Brain microvascular endothelial cell (primary cell): ENCODE data around the gene MCFD2.

Source experiments
- DNase-seq: peaks from one replicate; pipeline ENCODE4 v3.0.0-alpha.2; 2020
- H3K27ac ChIP-seq: fragments of 250-450 bp; sonication (Bioruptor Pico); 2 replicates; pipeline ENCODE4 v1.5.1; 2020; ENCODE audit warnings: mild to moderate bottlenecking, moderate library complexity
- H3K27me3 ChIP-seq: fragments of 250-450 bp; sonication (Bioruptor Pico); replicated peaks from 2 replicates; pipeline ENCODE4 v1.5.1; 2020; ENCODE audit warnings: mild to moderate bottlenecking
- H3K36me3 ChIP-seq: fragments of 250-450 bp; sonication (Bioruptor Pico); replicated peaks from 2 replicates; pipeline ENCODE4 v1.5.1; 2020; ENCODE audit warnings: mild to moderate bottlenecking
- H3K4me3 ChIP-seq: 2 replicates; pipeline ENCODE4 v1.5.1; 2011; ENCODE audit warnings: low read depth, mild to moderate bottlenecking, control low read depth, low read length, moderate library complexity
- CTCF ChIP-seq: IDR thresholded peaks from 2 replicates; pipeline ENCODE4 v1.5.1; 2011; ENCODE audit warnings: low read depth, mild to moderate bottlenecking, moderate library complexity, low read length, control low read depth, inconsistent platforms; ENCODE audit errors: missing control alignments
- in situ Hi-C: cut with HindIII; loops from 2 replicates; pipeline ENCODE4 v1.10.0; 2017; ENCODE audit warnings: low sequenced_read_pairs, low pct_ligation_motif_present

MCFD2 gene

DNA sequence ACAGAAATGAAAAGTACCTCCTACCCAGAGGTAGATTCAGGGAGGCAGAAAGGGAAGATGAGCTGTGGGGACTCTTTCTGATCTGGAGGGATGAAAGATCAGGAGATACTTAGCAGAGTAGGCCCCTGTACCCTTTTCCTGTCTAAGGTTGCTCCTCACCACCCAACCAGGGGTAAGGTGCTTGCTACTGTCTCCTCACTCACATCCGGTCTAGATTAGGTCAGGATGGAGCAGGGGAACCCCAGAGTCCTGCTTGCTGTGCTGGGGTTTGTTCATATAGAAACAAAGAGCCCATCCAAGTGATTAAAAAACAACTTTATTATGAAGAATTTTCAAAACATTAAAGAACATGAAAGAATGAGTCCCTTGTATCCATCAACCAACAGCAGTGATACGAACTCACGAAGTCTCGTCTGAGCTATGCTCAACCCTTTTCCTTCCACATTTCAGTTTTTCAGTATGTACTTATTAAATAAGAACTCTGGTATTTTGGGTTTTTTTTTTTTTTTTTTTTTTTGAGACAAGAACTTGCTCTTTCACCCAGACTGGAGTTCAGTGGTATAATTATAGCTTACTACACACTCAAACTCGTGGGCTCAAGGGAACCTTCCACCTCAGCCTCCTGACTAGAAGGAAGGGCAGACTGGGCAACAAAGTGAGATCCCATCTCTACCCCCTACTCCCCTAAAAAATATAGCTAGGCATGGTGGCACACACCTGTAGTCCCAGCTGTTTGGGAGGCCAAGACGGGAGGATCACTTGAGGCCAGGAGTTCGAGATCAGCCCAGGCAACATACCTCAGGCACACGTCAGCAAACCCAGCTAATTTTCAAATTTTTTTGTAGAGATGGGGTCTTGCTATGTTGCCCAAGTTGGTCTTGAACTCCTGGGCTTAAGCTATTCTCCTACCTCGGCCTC lies 28.5 kb upstream of the MCFD2 start:
- Histone ChIP-seq H3K27me3 (no peaks in the 10 kb centered on the region), H3K4me3 (no peak overlapping the region), H3K36me3 (peaks cover 3% of the 10 kb centered on the region), H3K27ac (no peak overlapping the region)
- in situ Hi-C loops = no loop called here
- DNase-seq = no peak
- no peak for TF ChIP-seq CTCF

DNA sequence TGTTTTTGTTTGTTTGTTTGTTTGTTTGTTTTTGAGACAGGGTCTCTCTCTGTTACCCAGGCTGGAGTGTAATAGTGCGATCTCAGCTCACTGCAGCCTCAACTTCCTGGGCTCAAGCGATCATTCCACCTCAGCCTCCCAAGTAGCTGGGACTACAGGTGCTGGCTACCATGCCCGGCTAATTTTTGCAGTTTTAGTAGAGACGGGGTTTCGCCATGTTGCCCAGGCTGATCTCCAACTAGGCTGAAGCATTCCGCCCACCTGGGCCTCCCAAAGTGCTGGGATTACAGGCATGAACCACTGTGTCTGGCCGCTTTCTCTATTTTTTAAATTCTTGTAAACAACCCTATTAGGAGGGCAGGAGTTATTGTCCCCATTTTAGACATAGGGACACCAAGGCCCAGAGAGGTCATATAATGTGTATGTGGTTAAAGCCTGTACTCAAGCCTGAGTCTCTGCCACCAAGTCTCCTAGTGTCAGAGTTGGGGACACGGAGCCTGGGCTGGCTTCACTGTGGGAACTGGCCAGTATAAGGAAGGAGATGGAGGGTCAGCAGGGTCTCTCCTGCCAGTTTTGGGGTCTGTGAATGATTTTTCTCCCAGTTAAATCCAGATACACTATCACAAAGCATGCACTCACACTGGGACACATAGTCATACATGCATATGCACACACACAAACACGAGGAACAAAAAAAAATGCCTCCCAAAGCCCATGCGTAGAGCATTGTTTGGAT lies 27.5 kb upstream of the MCFD2 start:
- no peak for DNase-seq
- peak overlapping the region; percentile 91 for H3K4me3 ChIP-seq
- H3K27me3 ChIP-seq = no peaks in the 10 kb centered on the region
- no peak overlapping the region for H3K27ac ChIP-seq
- no peak for TF ChIP-seq CTCF
- peaks cover 3% of the 10 kb centered on the region for H3K36me3 ChIP-seq
- in situ Hi-C loops = no loop called here

DNA sequence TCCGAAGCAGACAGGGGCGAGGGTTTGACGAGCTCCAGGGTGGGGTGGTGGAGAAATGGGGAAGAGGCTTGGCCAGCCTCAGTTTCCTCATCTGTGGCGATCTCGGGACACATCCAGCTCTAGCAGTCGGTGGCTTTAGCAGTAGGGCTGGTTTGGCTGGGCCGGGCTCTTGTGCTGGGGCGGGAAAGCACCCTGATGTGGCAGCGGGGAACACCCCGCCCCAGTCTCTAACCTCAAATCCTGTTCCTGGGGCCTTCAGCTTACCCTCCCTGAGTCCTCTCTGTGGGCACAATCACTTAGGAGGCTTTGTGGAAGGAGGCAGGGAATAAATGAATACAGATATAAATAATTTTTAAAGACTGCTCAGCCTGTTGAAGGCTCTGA lies 26.5 kb upstream of the MCFD2 start:
- TF ChIP-seq CTCF = no peak

DNA sequence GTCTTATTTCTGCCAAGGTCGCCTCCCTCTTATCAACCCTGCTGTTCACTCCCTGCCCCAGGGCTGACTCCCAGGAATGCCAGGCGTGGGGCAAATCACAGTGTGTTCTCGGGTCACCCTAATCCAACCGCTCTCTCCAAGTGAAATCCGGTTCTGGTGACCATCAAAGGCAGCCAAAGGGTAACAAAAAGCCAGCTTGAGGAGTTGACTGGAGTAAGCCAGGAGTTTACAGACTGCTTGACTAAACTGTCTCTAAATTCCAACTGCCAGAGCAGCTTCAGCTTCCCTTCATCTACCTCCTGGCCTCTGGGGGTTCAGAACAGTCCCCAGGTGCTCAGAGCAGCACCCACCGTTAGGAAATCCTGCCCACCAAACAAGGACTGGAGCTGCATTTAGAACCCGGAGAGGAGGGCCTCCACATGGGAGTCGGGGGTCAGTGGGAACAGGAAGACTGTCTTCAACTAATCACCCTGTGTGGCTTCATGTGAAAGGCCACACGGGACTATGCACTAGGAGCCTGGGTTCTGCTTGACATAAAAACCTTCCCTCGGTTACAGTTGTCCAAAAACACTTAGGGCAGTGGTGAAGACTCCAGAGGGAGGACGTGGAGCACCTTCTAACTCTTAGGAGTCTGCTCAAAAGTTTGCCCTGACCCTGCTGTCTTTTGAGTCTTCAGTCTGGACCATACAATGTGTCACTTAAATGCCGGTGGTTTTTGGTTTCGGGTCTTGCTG lies 24.2 kb upstream of the MCFD2 start:
- Histone ChIP-seq H3K27ac (peak overlapping the region; percentile 89), H3K4me3 (peak overlapping the region; percentile 57), H3K27me3 (no peaks in the 10 kb centered on the region), H3K36me3 (no peaks in the 10 kb centered on the region)
- TF ChIP-seq CTCF = no peak
- in situ Hi-C loops = no loop called here
- DNase-seq = peak; percentile 61

More for the DNA sequence above, 26.5 kb upstream of the MCFD2 start:
- Histone ChIP-seq H3K36me3 (peaks cover 3% of the 10 kb centered on the region), H3K4me3 (peak overlapping the region; percentile 91), H3K27ac (peak overlapping the region; percentile 34), H3K27me3 (no peaks in the 10 kb centered on the region)
- in situ Hi-C loops = no loop called here
- no peak for DNase-seq

GRCh38 chr2:46937471-46937901 lies 21.9 kb upstream of the MCFD2 start:
- no peaks in the 10 kb centered on the region for H3K36me3 ChIP-seq
- in situ Hi-C loops = no loop called here
- H3K27ac ChIP-seq = no peak overlapping the region
- no peaks in the 10 kb centered on the region for H3K27me3 ChIP-seq
- no peak overlapping the region for H3K4me3 ChIP-seq
- peak; percentile 48 for TF ChIP-seq CTCF
- no peak for DNase-seq
